ENCODE measurements around the gene IL9.
"Not testable (repeated sequence)": the region's sequence is repeated elsewhere in the genome, so short reads cannot be mapped to it uniquely, and the experiment has no call there.

IL9 gene

DNA sequence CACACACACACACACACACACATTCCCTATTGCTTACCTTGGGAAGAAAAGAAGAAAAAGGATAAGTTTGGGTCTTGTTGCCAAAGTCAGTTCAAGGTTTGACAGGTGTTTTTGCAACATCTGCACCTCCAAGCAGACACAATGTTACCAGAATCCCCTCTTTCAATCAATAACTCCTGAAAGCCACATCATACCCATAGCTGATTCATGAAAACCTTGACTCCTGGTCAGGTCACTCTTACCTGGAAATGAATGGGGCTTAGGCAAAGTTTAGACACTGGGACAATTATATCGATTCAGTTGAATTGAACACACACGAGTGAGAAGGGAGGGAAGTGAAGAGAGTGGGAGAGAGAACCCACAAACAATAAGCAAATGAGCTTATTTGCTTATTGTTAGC lies 27.0 kb downstream of the IL9 start:
- DNase-seq (ENCODE audit: low read depth) = no peak

DNA sequence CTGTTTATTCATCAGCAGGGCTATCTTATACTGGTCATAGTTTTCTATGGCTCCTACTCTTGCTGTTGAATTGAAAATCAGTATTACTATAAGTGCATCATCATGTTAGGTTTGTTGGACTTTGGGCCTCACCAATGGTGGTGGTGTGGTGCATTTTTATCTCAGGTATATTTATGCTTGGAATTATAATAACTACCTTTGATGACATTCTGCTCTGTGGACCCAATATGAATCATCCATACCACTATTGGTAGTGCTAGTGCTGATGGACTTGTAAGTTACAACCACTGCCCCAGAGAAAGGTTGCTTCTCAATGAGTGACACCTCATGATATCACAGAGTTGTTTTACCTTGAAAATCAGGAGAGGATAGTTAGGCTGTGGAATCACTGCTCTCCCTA lies 28.0 kb downstream of the IL9 start:
- DNase-seq (ENCODE audit: low read depth) = no peak

DNA sequence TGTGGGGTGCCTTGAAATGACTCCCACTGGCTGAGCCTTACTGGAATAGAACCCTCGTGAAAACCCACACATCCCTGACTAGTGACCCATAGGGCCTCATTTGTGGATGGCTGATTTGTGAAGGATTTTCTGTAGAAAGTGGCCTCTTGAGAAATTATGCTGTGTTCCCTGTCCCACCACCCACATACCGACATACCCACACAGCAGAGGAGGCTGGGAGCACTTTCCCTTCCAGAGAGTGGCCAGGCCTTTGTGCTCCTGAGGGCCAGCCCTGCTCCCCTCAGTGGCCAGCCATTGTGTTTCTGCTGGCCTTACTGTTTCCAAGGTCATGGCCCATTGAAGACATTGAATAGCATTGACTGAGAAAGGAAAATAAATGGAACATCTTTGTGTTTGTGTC lies 29.6 kb downstream of the IL9 start:
- DNase-seq (ENCODE audit: low read depth) = no peak

DNA sequence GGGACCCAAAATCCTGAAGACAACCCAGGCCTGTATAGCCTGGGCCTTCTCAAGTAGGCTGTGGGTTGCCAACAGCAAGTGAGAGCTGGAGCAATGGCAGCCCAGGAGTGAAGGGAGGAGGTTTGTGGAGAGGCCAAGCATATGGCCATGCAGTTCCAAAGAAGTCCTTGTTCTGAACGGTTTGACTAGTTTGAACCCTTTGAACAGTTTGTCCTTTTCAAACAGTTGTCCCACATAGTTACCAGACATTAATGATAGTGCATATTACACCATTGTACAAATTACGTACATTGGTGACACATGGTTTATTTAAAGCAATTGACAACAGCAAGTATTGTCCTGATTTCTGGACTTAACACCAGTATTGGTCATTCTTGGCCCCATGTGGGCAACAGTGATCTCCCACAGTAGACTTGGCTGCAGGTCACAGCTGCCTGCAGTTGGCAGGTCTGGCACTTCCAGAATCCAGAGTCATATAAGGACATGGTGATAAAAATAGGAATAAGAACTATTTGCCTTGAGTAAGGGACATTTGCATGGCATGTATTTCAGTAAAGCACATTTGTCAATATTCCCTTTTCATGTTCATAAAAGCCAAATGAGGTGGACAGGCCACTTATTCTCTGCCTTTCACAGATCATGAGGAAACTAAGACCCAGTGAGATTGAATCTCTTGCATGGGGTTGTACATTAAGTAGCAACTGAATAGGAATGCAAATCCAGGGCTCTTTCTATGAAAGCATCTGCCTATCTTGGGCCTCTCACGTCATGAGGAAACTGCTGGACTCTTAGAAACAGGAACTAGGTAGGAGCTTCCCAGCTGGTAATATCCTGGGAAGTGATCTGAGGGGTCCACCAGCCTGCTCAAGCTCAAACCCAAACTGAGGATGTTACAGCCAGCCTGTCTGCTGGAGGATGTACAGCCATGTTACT lies 30.9 kb downstream of the IL9 start:
- DNase-seq (ENCODE audit: low read depth) = no peak

DNA sequence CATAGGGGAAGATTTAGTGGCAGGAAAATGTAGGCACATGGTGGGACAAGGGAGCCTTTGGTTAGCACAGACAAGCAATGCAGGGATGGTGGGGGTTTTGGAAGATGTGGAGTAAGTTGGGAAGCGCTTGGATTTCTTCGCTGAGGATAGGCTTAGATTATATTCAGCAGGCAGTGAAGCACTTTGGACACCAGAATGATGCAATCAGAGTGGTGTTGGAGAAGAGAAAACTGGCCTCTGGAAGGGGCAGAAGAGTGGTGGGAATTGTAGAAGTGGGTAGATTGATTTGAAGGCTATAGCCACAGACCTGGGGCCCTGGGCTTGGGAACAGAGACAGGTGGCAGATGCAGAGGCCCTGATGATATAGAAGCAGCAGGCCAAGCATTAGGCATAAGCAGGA lies 32.9 kb downstream of the IL9 start:
- DNase-seq (ENCODE audit: low read depth) = no peak

DNA sequence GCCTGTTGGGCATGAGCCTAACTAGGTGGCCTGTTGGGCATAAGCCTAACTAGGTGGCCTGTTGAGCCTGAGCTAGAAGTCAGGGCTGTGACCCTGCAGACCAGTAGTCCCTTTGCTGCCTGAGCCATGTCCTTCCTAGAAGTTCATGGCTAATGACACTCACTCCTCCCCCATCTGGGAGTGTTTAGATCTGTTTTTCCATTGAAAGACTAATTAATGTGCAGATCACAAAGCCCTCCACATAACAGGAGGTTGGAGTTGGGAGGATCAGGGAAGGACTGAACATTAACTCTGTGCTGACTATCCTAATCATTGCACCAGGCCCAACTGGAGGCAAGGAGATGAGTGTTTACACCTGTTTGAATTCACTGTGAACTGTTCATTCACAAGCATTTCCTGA lies 33.6 kb downstream of the IL9 start:
- DNase-seq (ENCODE audit: low read depth) = no peak

DNA sequence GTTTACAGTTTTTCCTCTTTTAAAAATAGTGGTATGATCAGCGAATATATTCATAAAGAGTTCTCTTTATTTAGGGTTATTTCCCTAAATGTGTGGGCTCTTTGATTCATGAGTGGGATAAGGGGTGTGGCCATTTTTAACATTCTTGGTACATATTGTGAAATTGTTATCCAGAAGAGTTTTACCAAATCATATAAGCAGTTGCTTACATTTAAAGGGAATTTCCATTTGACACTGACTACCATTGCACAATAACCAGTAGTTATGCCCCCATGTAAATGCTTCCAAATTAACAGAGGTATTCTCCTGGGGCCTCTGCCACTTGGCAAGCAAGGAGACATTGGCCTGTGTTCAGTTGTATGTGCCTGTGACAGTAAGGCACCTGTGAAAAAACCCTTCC lies 34.0 kb downstream of the IL9 start:
- DNase-seq (ENCODE audit: low read depth) = no peak

DNA sequence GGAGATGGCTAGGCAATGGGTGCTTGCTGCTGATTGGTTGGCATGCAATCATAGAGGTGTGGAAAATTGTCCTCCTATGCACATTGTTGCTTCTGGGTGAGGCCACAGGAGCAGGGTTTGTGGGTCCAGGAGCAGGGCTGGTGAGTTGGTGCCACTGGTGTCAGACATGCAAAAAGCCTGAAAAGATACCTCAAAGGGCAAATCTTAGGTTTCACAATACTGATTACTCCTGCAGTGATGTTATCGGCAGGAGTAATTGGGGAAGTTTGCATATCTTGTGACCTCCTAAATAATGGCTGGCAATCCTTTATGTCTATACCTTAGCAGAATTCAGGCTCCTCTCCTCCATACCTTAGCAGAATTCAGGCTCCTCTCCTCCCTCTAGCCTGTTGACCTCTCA lies 36.0 kb downstream of the IL9 start:
- DNase-seq (ENCODE audit: low read depth) = no peak

DNA sequence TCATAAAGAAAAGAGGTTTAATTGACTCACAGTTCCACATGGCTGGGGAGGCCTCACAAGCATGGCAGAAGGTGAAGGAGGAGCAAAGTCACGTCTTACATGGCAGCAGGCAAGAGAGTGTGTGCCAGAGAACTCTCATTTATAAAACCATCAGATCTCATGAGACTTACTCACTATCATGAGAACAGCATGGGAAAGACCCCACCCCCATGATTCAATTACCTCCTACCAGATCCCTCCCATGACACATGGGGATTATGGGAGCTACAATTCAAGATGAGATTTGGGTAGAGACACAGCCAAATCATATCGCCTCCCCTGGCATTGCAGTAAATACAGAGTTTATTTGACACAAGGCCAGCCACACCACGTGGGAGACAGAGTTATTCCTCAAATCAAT lies 36.5 kb downstream of the IL9 start:
- not testable (repeated sequence) for DNase-seq (ENCODE audit: low read depth)

DNA sequence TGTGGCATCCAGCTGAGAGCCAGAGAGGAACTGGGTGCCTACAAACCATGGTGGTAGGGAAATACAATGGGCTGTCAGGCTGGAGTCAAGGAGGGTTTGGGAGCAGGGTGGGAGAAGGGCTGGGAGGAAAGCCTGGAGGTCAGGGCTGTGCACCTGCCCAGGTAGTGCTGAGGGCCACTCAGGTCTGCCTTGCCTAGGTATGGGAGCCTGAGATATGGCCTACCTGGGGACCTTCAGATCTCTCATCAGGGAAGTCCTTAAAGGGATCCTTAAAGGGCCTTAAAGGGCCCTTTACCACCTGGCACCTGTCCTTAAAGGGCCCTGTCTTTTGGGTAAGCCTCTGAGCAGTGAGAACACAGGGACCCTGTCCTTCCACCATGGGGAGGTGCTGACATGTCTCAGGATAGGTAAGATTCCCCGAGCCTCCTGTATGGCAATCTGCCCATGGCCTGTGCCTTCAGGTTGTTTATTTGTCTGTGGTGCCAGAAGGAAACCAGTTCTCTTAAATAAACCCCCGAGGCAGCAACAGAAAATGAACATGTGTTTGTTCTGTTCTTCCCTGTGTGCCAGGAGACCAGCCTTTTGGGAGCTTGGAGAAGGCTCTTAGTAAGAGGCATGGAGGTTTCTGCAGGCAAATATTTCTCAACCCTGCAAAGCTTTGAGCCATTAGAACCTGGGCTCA lies 37.9 kb downstream of the IL9 start:
- DNase-seq (ENCODE audit: low read depth) = no peak

DNA sequence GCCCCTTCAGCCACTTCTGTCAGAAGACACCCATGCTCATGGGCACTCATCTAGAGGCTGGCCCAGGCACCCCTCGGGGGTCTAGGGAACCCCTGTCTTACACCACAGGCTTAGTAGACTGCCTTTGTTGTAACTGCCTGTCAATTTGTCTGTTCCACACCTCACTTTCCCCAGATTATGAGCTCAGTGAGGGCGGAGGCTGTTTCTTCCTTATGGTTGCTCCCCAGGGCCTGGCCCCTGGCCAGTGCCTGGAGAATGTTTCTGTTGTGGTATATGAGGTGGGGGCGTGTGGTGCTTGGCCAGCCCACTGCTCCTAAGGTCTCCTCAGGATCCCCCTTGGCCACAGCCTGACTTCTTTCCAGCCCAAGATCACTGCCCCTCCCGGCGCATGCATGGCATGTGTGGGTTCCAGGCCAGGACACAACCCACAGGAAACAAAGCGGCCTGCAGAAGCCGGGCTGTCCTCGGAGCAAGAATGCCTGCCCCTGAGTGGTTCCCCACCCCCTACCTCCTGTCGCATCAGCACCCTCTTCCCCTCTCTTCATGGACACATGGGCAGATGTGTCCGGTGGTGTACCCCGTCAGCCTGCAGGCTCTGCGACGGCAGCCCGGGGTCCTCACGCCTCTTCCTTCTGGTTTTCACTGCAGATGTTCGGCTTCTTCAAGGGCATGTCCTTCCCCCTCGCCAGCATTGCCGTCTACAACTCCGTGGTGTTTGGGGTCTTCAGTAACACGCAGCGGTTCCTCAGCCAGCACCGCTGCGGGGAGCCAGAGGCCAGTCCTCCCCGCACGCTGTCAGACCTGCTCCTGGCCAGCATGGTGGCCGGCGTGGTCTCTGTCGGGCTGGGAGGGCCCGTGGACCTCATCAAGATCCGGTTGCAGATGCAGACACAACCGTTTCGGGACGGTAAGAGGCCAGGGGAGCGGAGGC lies 43.5 kb downstream of the IL9 start:
- no peak for DNase-seq (ENCODE audit: low read depth)

DNA sequence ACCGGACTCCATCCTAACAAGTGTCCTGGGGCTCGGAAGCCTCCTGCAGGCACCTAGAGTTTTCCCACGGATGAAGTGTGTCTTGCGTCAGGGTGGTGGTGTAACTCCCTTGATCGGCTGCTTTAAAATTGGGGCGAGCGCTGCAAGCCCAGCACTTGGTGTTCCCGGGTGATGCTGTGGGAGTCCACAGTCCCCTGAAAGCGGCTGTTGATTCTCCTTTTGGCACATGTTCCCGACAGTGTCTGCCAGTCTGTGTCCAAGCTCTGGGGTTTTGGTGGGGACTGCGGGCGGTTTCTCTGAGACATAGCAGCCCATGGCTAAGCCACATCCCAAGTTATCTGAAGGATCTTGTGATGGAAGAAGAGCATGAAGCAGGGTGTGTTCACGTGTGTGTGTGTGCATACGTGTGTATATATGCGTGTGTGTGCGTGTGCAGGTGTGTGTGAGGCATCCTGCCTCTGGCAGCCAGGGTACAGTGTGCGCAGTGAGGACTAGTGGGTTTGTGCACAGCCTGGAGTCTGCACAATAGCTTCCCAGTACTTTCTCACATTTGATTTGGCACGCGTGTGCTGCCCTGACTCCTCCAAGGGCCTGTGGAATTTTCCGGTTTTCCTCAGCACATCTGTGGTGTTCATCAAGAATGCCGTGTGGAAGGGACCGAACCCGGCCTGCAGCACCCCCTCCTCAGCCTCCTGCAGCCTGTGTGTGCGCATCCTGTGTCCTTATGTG lies 44.3 kb downstream of the IL9 start:
- no peak for DNase-seq (ENCODE audit: low read depth)

DNA sequence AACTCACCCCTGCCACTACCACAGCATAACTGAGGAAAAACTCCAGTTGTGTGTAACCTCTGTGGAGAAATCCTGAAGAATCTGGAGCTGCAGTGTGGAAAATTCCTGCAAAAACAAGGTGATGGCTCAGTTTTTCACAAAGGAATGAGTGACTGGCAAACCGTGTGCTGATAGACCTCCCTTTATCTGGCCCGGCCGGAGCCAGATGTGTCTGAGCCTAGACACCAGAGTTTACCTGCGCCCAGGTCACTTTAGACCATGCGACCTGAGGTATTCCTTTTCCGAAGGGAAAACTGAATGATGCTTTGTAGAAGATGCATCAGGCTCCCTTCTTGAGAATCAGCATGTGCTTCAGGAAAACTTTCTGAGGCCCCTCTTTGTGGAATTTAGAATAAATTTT lies 45.0 kb downstream of the IL9 start:
- no peak for DNase-seq (ENCODE audit: low read depth)

DNA sequence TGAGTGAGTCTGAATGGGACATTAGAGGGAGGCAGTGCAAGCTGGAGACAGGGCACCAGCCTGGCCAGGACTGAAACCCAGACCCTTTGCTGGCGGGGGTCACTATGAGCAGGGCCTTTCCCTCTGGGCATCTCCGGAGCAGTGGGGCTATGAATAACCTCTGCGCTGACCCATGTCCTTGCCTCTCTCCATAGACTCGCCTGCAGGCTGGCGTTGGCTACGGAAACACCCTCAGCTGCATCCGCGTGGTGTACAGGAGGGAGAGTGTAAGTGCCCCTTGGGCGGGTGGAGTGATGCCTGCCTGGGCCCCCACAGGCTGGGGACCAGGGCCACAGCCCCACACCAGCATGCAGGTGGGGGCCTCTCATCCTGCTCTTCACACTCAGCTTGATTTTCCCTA lies 45.4 kb downstream of the IL9 start:
- no peak for DNase-seq (ENCODE audit: low read depth)

DNA sequence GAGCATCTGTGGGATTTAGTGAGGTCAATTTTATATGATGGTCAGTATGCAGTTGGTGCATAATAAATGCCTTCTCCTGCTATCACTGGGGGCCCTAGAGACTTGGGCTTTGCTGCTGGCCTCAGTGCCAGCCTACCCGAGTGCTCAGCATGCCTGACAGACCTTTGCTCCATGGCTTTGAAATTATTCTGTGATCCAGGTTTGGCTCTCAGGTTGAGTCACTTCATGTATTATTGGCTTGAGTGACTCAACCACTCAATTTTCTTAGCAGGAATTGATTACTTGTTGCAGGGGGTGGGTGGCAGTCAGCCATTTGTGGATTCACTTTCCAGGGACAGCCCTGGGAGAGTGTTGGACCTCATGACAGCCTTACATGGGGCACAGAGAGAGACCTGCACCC lies 47.7 kb downstream of the IL9 start:
- no peak for DNase-seq (ENCODE audit: low read depth)

DNA sequence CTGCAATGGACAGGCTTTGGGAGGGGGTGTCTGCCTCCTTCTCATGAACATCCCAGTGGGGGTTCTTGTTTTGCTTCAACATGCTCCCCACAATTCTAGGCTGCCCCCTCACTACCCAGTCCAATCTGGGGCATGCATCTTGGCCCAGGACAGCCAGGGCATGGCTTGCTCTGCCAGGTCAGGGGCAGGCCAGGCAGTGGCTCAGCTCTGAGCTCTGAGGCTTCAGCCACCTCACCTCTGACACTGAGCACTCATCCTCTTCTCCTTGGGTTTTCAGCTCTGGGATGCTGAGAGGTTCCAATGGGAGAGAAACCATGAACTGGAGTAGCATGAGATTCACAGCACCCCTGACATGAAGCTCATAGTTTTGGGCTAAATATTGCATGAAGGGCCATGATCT lies 49.3 kb downstream of the IL9 start:
- DNase-seq (ENCODE audit: low read depth) = no peak

DNA sequence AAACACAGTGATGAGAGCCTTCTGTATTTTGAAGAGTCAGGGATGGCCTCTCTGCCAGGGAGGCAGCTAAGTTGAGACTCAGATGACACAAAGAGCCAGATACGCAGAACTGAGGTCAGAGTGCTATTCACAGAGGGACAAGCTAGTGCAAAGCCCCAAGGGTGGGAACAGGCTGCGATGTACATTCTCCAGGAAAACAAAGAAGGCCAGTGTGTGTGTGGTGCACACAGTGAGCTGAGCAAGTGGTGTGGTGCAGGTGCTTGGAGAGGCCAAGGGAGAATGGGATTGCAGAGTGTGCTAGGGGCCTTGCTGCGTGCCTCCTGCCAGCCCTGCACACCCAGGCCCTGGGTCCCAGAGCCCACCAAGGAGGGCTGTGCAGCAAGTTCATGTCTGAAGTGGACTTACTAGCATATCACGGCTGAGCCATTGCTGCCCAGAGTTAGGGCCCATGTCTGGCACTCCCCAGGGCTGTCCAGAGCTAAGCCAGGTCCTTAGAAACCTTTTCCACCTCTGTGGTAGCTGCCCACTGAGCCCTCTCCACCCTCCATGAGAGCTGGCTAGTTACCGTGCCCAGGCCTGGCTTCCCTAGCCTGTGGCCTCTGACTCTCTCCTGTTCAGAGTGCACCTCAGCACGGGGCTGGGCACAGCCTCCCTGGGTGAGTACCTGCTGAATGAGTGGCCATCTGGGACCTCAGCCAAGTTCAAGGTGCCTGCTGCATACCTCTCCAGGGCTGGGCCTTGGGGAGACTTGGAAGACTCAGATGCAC lies 51.9 kb downstream of the IL9 start:
- no peak for DNase-seq (ENCODE audit: low read depth)

DNA sequence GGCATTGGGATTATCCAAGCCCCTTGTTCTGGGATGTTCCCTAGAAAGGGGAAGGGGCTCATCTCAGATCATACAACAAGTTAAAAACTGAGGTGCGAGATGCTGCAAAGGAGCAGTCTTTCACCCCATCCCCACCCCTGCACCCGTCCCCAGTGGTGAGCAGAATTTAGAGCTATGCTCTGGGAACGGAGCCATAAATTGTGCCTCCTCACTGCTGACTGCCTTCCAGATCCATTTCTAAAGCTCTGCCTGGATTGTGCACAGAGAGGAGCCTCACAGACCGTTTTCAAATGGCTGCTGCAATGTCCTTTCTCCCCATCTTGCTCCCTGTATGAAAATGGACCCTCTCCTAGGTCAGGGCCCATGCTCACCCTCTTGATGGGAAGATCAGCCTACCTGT lies 52.9 kb downstream of the IL9 start:
- no peak for DNase-seq (ENCODE audit: low read depth)
